ENCODE data around the gene SURF2.

SURF2 gene

GRCh38 chr9:133354766-133355165 is 1.6 kb upstream of the SURF2 start:
- no peak for DNase-seq (ENCODE audit: low spot score)

- DNase-seq (ENCODE audit: low spot score) = no peak
These were observed 431 bp upstream of the SURF2 start for GRCh38 chr9:133355881-133356357.

- no peak for DNase-seq (ENCODE audit: low spot score)
These were observed 1.3 kb downstream of the SURF2 start for GRCh38 chr9:133357656-133358055.

GRCh38 chr9:133359399-133360175 is 3.2 kb downstream of the SURF2 start:
- DNase-seq (ENCODE audit: low spot score) = peak; percentile 53

- peak; percentile 39 for DNase-seq (ENCODE audit: low spot score)
These were observed 4.3 kb downstream of the SURF2 start for GRCh38 chr9:133360400-133361393.

GRCh38 chr9:133361507-133362092 is 5.2 kb downstream of the SURF2 start:
- DNase-seq (ENCODE audit: low spot score) = no peak

- DNase-seq (ENCODE audit: low spot score) = peak; percentile 78
These were observed 6.2 kb downstream of the SURF2 start for GRCh38 chr9:133362359-133363044.

- no peak for DNase-seq (ENCODE audit: low spot score)
These were observed 10.1 kb downstream of the SURF2 start for GRCh38 chr9:133366435-133366834.

- no peak for DNase-seq (ENCODE audit: low spot score)
These were observed 10.9 kb downstream of the SURF2 start for GRCh38 chr9:133367221-133367620.

- no peak for DNase-seq (ENCODE audit: low spot score)
These were observed 11.4 kb downstream of the SURF2 start for GRCh38 chr9:133367778-133368177.

- no peak for DNase-seq (ENCODE audit: low spot score)
These were observed 12.0 kb downstream of the SURF2 start for GRCh38 chr9:133368249-133368881.

GRCh38 chr9:133369422-133369821 is 13.1 kb downstream of the SURF2 start:
- DNase-seq (ENCODE audit: low spot score) = no peak

GRCh38 chr9:133369933-133370332 is 13.6 kb downstream of the SURF2 start:
- DNase-seq (ENCODE audit: low spot score) = no peak

- DNase-seq (ENCODE audit: low spot score) = no peak
These were observed 14.3 kb downstream of the SURF2 start for GRCh38 chr9:133370685-133371084.

GRCh38 chr9:133371261-133371711 is 14.9 kb downstream of the SURF2 start:
- no peak for DNase-seq (ENCODE audit: low spot score)

GRCh38 chr9:133372144-133372543 is 15.8 kb downstream of the SURF2 start:
- DNase-seq (ENCODE audit: low spot score) = no peak

- peak; percentile 50 for DNase-seq (ENCODE audit: low spot score)
These were observed 18.3 kb downstream of the SURF2 start for GRCh38 chr9:133374612-133375115.

- peak; percentile 51 for DNase-seq (ENCODE audit: low spot score)
These were observed 18.9 kb downstream of the SURF2 start for GRCh38 chr9:133375116-133375723.

GRCh38 chr9:133375724-133376654 is 19.6 kb downstream of the SURF2 start, which contains the start of the genes STKLD1 and SURF4:
Gene STKLD1 (plus strand): TSS chr9:133376366. CDS start chr9:133376474, 108 bp downstream.
Gene SURF4 (minus strand): TSS chr9:133376060. CDS start chr9:133375969, 91 bp downstream.
- DNase-seq (ENCODE audit: low spot score) = peak; percentile 94
